D721Med (cell line): ENCODE results near the gene DLG5.

Experiments
- DNase-seq: peaks from one replicate; pipeline ENCODE4 v3.0.0; 2011; ENCODE audit warnings: low spot score; ENCODE audit not compliant: insufficient read length
- FAIRE-seq: peaks from 2 replicates; lab custom pipeline; 2011; peaks lifted over from hg19 to GRCh38; lab: Jason Lieb, UNC
- CTCF ChIP-seq: IDR thresholded peaks from 2 replicates; pipeline ENCODE4 v1.5.1; 2012; ENCODE audit warnings: mild to moderate bottlenecking, control low read depth; ENCODE audit not compliant: insufficient read depth; ENCODE audit errors: missing control alignments

DLG5 gene

GRCh38 chr10:77788496-77789010 lies 138.0 kb downstream of the DLG5 start:
- FAIRE-seq (no peak), DNase-seq (no peak)
- TF ChIP-seq CTCF: no peak

- no peak for FAIRE-seq
- no peak for DNase-seq
- TF ChIP-seq CTCF: no peak
Observed at GRCh38 chr10:77787440-77787839, 139.1 kb downstream of the DLG5 start.

DNA sequence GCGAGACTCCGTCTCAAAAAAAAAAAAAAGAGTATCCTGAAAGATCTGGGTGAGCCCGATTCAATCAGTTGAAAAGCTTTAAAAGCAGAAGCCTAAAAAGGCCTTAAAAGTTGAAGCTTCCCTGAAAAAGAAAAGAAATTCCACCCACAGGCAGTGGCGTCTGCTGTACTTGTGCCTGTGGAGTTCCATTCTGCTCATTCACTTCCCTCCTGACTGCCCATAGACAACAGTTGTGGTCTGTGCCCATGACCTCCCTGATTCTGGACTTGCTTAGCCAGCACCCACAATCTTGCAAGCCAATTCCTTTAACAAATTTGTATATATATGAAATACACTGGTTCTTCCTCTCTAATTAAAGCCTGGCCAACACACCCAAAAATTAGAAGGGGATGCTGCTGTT lies 141.7 kb downstream of the DLG5 start:
- TF ChIP-seq CTCF: no peak
- DNase-seq (no peak), FAIRE-seq (no peak)

DNA sequence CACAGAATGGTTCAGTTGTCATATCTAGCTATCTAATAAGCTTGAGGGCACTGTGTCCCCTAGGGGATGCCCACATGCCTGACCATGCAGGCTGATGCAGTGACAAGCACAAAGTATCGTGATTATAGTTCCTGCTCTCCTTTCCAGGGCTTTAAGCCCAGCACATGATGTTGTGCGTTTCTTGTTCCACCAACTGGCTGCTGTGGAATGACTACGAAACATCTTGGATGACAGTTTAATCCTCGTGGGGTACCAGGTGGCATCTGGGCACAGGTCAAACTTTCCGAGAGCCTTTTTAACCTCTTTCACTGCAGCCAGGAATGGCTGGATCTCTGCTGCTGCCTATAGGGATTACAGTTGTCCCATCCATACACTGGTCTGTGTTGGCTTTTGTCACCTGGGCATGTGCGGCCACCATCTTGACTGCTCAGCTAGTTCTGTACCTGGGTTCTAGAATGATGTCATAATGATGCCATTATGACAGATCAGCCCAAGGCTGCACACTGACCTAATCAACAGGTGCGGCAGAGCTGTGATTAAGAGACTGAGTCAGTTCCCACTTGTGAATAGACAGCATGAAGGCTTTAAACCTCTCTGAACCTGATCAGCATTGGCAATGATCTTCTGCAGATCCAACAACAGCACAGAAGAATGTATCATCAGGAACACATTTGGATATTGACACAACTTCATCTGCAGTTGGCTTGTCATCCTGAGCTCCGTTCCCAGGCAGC lies 144.1 kb downstream of the DLG5 start:
- DNase-seq (no peak), FAIRE-seq (no peak)
- no peak for TF ChIP-seq CTCF

GRCh38 chr10:77781451-77782327 lies 144.9 kb downstream of the DLG5 start:
- FAIRE-seq (no peak), DNase-seq (no peak)
- no peak for TF ChIP-seq CTCF

- no peak for DNase-seq
- no peak for FAIRE-seq
- TF ChIP-seq CTCF: no peak
Observed at GRCh38 chr10:77780180-77780579, 146.4 kb downstream of the DLG5 start.
